Suprapubic skin (tissue), 4 donors: ENCODE measurements around the gene WFDC12.

Experiments
- CTCF ChIP-seq, 2 donors: fragments of 200-600 bp in 1 of 2; fragments of 450-650 bp in 1 of 2; sonication (generic) in 1 of 2; IDR thresholded peaks; one replicate each; pipeline ENCODE4 v1.5.1; 2016 to 2019; ENCODE audit warnings: antibody characterized with exemption in 2 of 2, mild to moderate bottlenecking in 1 of 2, moderate library complexity in 1 of 2
- POLR2A ChIP-seq, 2 donors: fragments of 450-650 bp; IDR thresholded peaks; one replicate each; pipeline ENCODE4 v1.6.1; 2017; ENCODE audit warnings: antibody characterized with exemption in 2 of 2, mild to moderate bottlenecking in 2 of 2, moderate library complexity in 2 of 2
- POLR2AphosphoS5 ChIP-seq, 3 donors: sonication (generic); formaldehyde crosslinking; IDR thresholded peaks; one replicate each; pipeline ENCODE4 v1.6.1; 2017; ENCODE audit warnings: antibody characterized with exemption in 3 of 3

GRCh38 chr20:45154183-45154582 is 29.9 kb upstream of the WFDC12 start:
- no peak for TF ChIP-seq CTCF (IDR thresholded peaks at IDR 0.05)
- TF ChIP-seq POLR2AphosphoS5 (IDR thresholded peaks at IDR 0.05): no peak
- TF ChIP-seq POLR2A (IDR thresholded peaks at IDR 0.05): no peak
